Lower lobe of right lung (tissue), 2 donors: ENCODE measurements around the gene PHF3. TPM values are rescaled to one million over a fixed set of nuclear protein-coding genes. Genes with fewer than 3 reads are reported as not detected.

Source experiments
- ATAC-seq, 2 donors: fragments of 200-7000 bp; cut with Tn5 transposase; one replicate each; pipeline ENCODE4 v1.9.1; 2020 to 2022; ENCODE audit warnings: mild to moderate bottlenecking in 2 of 2, moderate library complexity in 2 of 2
- DNase-seq: peaks from one replicate; pipeline ENCODE4 v3.0.0-alpha.2; 2020
- H3K27ac ChIP-seq: fragments of 200-600 bp; one replicate; pipeline ENCODE4 v1.8.0; 2022
- H3K27me3 ChIP-seq: fragments of 200-600 bp; one replicate; pipeline ENCODE4 v1.8.0; 2022; ENCODE audit warnings: low read depth
- H3K36me3 ChIP-seq: fragments of 200-600 bp; one replicate; pipeline ENCODE4 v1.8.0; 2022; ENCODE audit warnings: mild to moderate bottlenecking
- H3K4me1 ChIP-seq: fragments of 200-600 bp; one replicate; pipeline ENCODE4 v1.8.0; 2022
- H3K4me3 ChIP-seq: fragments of 200-600 bp; one replicate; pipeline ENCODE4 v1.8.0; 2022; ENCODE audit warnings: mild to moderate bottlenecking
- H3K9me3 ChIP-seq: fragments of 200-600 bp; one replicate; pipeline ENCODE4 v1.8.0; 2022
- CTCF ChIP-seq: fragments of 200-600 bp; IDR thresholded peaks from one replicate; pipeline ENCODE4 v1.8.0; 2022; ENCODE audit warnings: antibody characterized with exemption, mild to moderate bottlenecking
- intact Hi-C: fragments of 100-400 bp; cut with DNase I; formaldehyde crosslinking; loops from one replicate; pipeline ENCODE4 v1.11.0; 2022
- total RNA-seq: library from RNA; stranded (reverse); fragmentation: NEBNext Ultra II Directional; extraction: Animal tissue kit (Norgen Biotek cat#: 25700); gene quantifications from one replicate; pipeline ENCODE4 v1.2.1, GENCODE V29; 2021
- donor health status: DM: no; HTN: yes; CAD: no; lungs with severe emphysema.

The PHF3 gene
- total RNA-seq, 1 donor from 2014 or later, result 65.4 TPM

- Histone ChIP-seq H3K27me3 (no peaks in the 10 kb centered on the region), H3K9me3 (no peaks in the 10 kb centered on the region), H3K27ac (no peak overlapping the region), H3K4me1 (no peaks in the 10 kb centered on the region), H3K4me3 (no peak overlapping the region), H3K36me3 (no peaks in the 10 kb centered on the region)
- intact Hi-C loops, result no loop called here
- TF ChIP-seq CTCF, result no peak
- DNase-seq (no peak), ATAC-seq (no peak)
These were observed 24.0 kb upstream of the PHF3 start for GRCh38 chr6:63611560-63611959.

- H3K9me3 ChIP-seq, result no peaks in the 10 kb centered on the region
- no peaks in the 10 kb centered on the region for H3K4me1 ChIP-seq
- DNase-seq (no peak), ATAC-seq (no peak)
- H3K27me3 ChIP-seq, result no peaks in the 10 kb centered on the region
- H3K36me3 ChIP-seq, result no peaks in the 10 kb centered on the region
- H3K4me3 ChIP-seq, result no peak overlapping the region
- intact Hi-C loops, result no loop called here
- TF ChIP-seq CTCF, result no peak
- no peak overlapping the region for H3K27ac ChIP-seq
These were observed 20.0 kb upstream of the PHF3 start for GRCh38 chr6:63615590-63615989.

GRCh38 chr6:63624091-63624490 lies 11.5 kb upstream of the PHF3 start:
- DNase-seq (no peak), ATAC-seq (no peak)
- Histone ChIP-seq H3K9me3 (no peaks in the 10 kb centered on the region), H3K36me3 (no peaks in the 10 kb centered on the region), H3K27ac (no peak overlapping the region), H3K27me3 (no peaks in the 10 kb centered on the region), H3K4me3 (no peak overlapping the region), H3K4me1 (no peaks in the 10 kb centered on the region)
- intact Hi-C loops, result no loop called here
- no peak for TF ChIP-seq CTCF

- no peak for ATAC-seq
- Histone ChIP-seq H3K9me3 (no peaks in the 10 kb centered on the region), H3K36me3 (no peaks in the 10 kb centered on the region), H3K4me3 (no peak overlapping the region), H3K4me1 (no peaks in the 10 kb centered on the region), H3K27ac (no peak overlapping the region), H3K27me3 (no peaks in the 10 kb centered on the region)
- DNase-seq, result no peak
- intact Hi-C loops, result no loop called here
- no peak for TF ChIP-seq CTCF
These were observed 5.1 kb upstream of the PHF3 start for GRCh38 chr6:63630466-63630865.

GRCh38 chr6:63634630-63635029 lies 972 bp upstream of the PHF3 start:
- H3K9me3 ChIP-seq, result no peaks in the 10 kb centered on the region
- ATAC-seq, result no peak
- no peaks in the 10 kb centered on the region for H3K36me3 ChIP-seq
- intact Hi-C loops, result no loop called here
- H3K4me1 ChIP-seq, result peaks cover 28% of the 10 kb centered on the region
- TF ChIP-seq CTCF, result no peak
- peak overlapping the region; percentile 94 for H3K27ac ChIP-seq
- DNase-seq, result no peak
- no peak overlapping the region for H3K4me3 ChIP-seq
- H3K27me3 ChIP-seq, result no peaks in the 10 kb centered on the region

- intact Hi-C loops, result no loop called here
- no peaks in the 10 kb centered on the region for H3K27me3 ChIP-seq
- no peak for DNase-seq
- peak; percentile 1 to 2 for ATAC-seq
- no peaks in the 10 kb centered on the region for H3K9me3 ChIP-seq
- no peaks in the 10 kb centered on the region for H3K36me3 ChIP-seq
- peaks cover 33% of the 10 kb centered on the region for H3K4me1 ChIP-seq
- peak overlapping the region; percentile 87 for H3K4me3 ChIP-seq
- peak overlapping the region; percentile 94 for H3K27ac ChIP-seq
- no peak for TF ChIP-seq CTCF
These were observed 401 bp upstream of the PHF3 start for GRCh38 chr6:63635215-63635587.
